ENCODE results near the gene GBGT1.

GRCh38 chr9:133140174-133140505 lies 23.6 kb downstream of the GBGT1 start:
- TF ChIP-seq CTCF (conservative IDR thresholded peaks at IDR 0.05; ENCODE audit: low read depth in 2 of 2) (no peak), EZH2 (IDR thresholded peaks at IDR 0.05; ENCODE audit: low read depth, unreplicated experiment) (no peak), ZNF331 (CRISPR knock-in tag; IDR thresholded peaks at IDR 0.05; ENCODE audit: low read depth) (no peak), REST (IDR thresholded peaks at IDR 0.05; ENCODE audit: unreplicated experiment) (no peak), EZH2phosphoT487 (IDR thresholded peaks at IDR 0.05; ENCODE audit: unreplicated experiment) (no peak), POLR2AphosphoS5 (IDR thresholded peaks at IDR 0.05; ENCODE audit: low read depth) (no peak), CREB1 (CRISPR knock-in tag; IDR thresholded peaks at IDR 0.05; ENCODE audit: low read depth) (no peak)

Data from GM23338 (cell line).